ACC112 (cell line): Measurements from ENCODE around the gene IGFBP2.

Source experiments
- H2AFZ ChIP-seq: fragments of 200-600 bp; sonication (generic); one replicate; pipeline ENCODE4 v1.6.0; 2017; ENCODE audit warnings: antibody characterized with exemption, low read length; ENCODE audit not compliant: unreplicated experiment
- H3K27ac ChIP-seq: fragments of 200-600 bp; sonication (generic); 2 replicates; pipeline ENCODE4 v1.5.1; 2014; ENCODE audit warnings: low read depth, mild to moderate bottlenecking, antibody characterized with exemption, low read length, moderate library complexity
- H3K27me3 ChIP-seq: fragments of 200-600 bp; sonication (generic); 2 replicates; pipeline ENCODE4 v1.6.1; 2014; ENCODE audit warnings: mild to moderate bottlenecking, antibody characterized with exemption, low read length, moderate library complexity, mixed read lengths; ENCODE audit not compliant: insufficient read depth
- H3K36me3 ChIP-seq: fragments of 200-600 bp; sonication (generic); 2 replicates; pipeline ENCODE4 v1.6.1; 2016; ENCODE audit warnings: mild to moderate bottlenecking, antibody characterized with exemption, low read length, moderate library complexity, mixed read lengths; ENCODE audit not compliant: insufficient read depth
- H3K4me1 ChIP-seq: fragments of 200-600 bp; sonication (generic); one replicate; pipeline ENCODE4 v1.6.1; 2016; ENCODE audit warnings: low read length, mixed read lengths; ENCODE audit not compliant: insufficient read depth, unreplicated experiment, control insufficient read depth
- H3K4me3 ChIP-seq: fragments of 200-600 bp; sonication (generic); 2 replicates; pipeline ENCODE4 v1.5.1; 2014; ENCODE audit warnings: mild to moderate bottlenecking, low read depth, low read length
- H3K79me2 ChIP-seq: fragments of 200-600 bp; sonication (generic); one replicate; pipeline ENCODE4 v1.6.0; 2016; ENCODE audit warnings: low read length; ENCODE audit not compliant: control insufficient read depth, unreplicated experiment, insufficient read depth

Gene IGFBP2

GRCh38 chr2:216632952-216633615, at the start of gene IGFBP2:
TSS of gene IGFBP2 (plus strand) at chr2:216633420. CDS start at chr2:216633524, 104 bp downstream.
- Histone ChIP-seq H3K27me3 (no peaks in the 10 kb centered on the region), H3K27ac (no peak within 1 kb of the TSS), H3K4me1 (peaks cover 25% of the 10 kb centered on the region), H3K79me2 (peaks cover 16% of the 10 kb centered on the region), H3K36me3 (no peaks in the 10 kb centered on the region), H2AFZ (peak within 1 kb of the TSS; percentile 79), H3K4me3 (peak within 1 kb of the TSS; percentile 80)

- Histone ChIP-seq H3K36me3 (no peaks in the 10 kb centered on the region), H3K79me2 (no peaks in the 10 kb centered on the region), H3K4me3 (no peak overlapping the region), H3K27me3 (peaks cover 17% of the 10 kb centered on the region), H3K4me1 (peaks cover 2% of the 10 kb centered on the region), H3K27ac (no peak overlapping the region), H2AFZ (no peak overlapping the region)
Observed at GRCh38 chr2:216583606-216584005, 49.6 kb upstream of the IGFBP2 start.

- no peaks in the 10 kb centered on the region for H3K4me1 ChIP-seq
- H3K4me3 ChIP-seq, result no peak overlapping the region
- H3K27ac ChIP-seq, result no peak overlapping the region
- H2AFZ ChIP-seq, result no peak overlapping the region
- no peaks in the 10 kb centered on the region for H3K36me3 ChIP-seq
- H3K27me3 ChIP-seq, result peaks cover 17% of the 10 kb centered on the region
- H3K79me2 ChIP-seq, result no peaks in the 10 kb centered on the region
Observed at GRCh38 chr2:216584112-216584511, 49.1 kb upstream of the IGFBP2 start.

GRCh38 chr2:216585441-216585840, 47.8 kb upstream of the IGFBP2 start:
- H3K27ac ChIP-seq, result no peak overlapping the region
- H3K4me1 ChIP-seq, result no peaks in the 10 kb centered on the region
- H3K4me3 ChIP-seq, result no peak overlapping the region
- H3K27me3 ChIP-seq, result peaks cover 17% of the 10 kb centered on the region
- no peaks in the 10 kb centered on the region for H3K79me2 ChIP-seq
- no peaks in the 10 kb centered on the region for H3K36me3 ChIP-seq
- no peak overlapping the region for H2AFZ ChIP-seq

GRCh38 chr2:216588861-216589710, 44.1 kb upstream of the IGFBP2 start:
- no peaks in the 10 kb centered on the region for H3K4me1 ChIP-seq
- no peaks in the 10 kb centered on the region for H3K36me3 ChIP-seq
- H3K27me3 ChIP-seq, result no peaks in the 10 kb centered on the region

GRCh38 chr2:216589791-216590190, 43.4 kb upstream of the IGFBP2 start:
- Histone ChIP-seq H3K27ac (no peak overlapping the region), H3K27me3 (no peaks in the 10 kb centered on the region), H3K36me3 (no peaks in the 10 kb centered on the region), H3K4me1 (no peaks in the 10 kb centered on the region), H2AFZ (no peak overlapping the region), H3K4me3 (no peak overlapping the region), H3K79me2 (no peaks in the 10 kb centered on the region)

More at GRCh38 chr2:216588861-216589710, 44.1 kb upstream of the IGFBP2 start:
- no peak overlapping the region for H3K27ac ChIP-seq
- H2AFZ ChIP-seq, result no peak overlapping the region
- H3K4me3 ChIP-seq, result no peak overlapping the region
- H3K79me2 ChIP-seq, result no peaks in the 10 kb centered on the region

GRCh38 chr2:216590780-216591179, 42.4 kb upstream of the IGFBP2 start:
- H2AFZ ChIP-seq, result no peak overlapping the region
- H3K4me1 ChIP-seq, result peaks cover under 1% of the 10 kb centered on the region
- H3K4me3 ChIP-seq, result no peak overlapping the region
- H3K27ac ChIP-seq, result no peak overlapping the region
- H3K36me3 ChIP-seq, result no peaks in the 10 kb centered on the region
- no peaks in the 10 kb centered on the region for H3K79me2 ChIP-seq
- no peaks in the 10 kb centered on the region for H3K27me3 ChIP-seq

- H3K4me1 ChIP-seq, result peaks cover 8% of the 10 kb centered on the region
- H3K4me3 ChIP-seq, result no peak overlapping the region
- H3K36me3 ChIP-seq, result no peaks in the 10 kb centered on the region
- H3K27ac ChIP-seq, result no peak overlapping the region
- no peaks in the 10 kb centered on the region for H3K27me3 ChIP-seq
- H3K79me2 ChIP-seq, result no peaks in the 10 kb centered on the region
- no peak overlapping the region for H2AFZ ChIP-seq
Observed at GRCh38 chr2:216591480-216591879, 41.7 kb upstream of the IGFBP2 start.

GRCh38 chr2:216594081-216594480, 39.1 kb upstream of the IGFBP2 start:
- H3K79me2 ChIP-seq, result no peaks in the 10 kb centered on the region
- H2AFZ ChIP-seq, result no peak overlapping the region
- H3K4me3 ChIP-seq, result no peak overlapping the region
- H3K27ac ChIP-seq, result no peak overlapping the region
- no peaks in the 10 kb centered on the region for H3K36me3 ChIP-seq
- no peaks in the 10 kb centered on the region for H3K27me3 ChIP-seq
- peaks cover 20% of the 10 kb centered on the region for H3K4me1 ChIP-seq

GRCh38 chr2:216596236-216596979, 36.8 kb upstream of the IGFBP2 start:
- H3K4me3 ChIP-seq, result peak overlapping the region; percentile 63
- no peaks in the 10 kb centered on the region for H3K79me2 ChIP-seq
- no peaks in the 10 kb centered on the region for H3K36me3 ChIP-seq
- no peaks in the 10 kb centered on the region for H3K27me3 ChIP-seq
- H3K4me1 ChIP-seq, result peaks cover 20% of the 10 kb centered on the region
- H3K27ac ChIP-seq, result peak overlapping the region; percentile 52
- peak overlapping the region; percentile 96 for H2AFZ ChIP-seq
